Erythroblast (primary cell): ENCODE results near the gene ZC3H7B.

Experiments
- GATA1 ChIP-seq: IDR thresholded peaks from 2 replicates; pipeline ENCODE4 v1.6.1; 2011; ENCODE audit warnings: low read depth, mild to moderate bottlenecking, control low read depth, low read length, moderate library complexity
- POLR2A ChIP-seq: IDR thresholded peaks from 2 replicates; pipeline ENCODE4 v1.6.1; 2011; ENCODE audit warnings: mild to moderate bottlenecking, low read length

DNA sequence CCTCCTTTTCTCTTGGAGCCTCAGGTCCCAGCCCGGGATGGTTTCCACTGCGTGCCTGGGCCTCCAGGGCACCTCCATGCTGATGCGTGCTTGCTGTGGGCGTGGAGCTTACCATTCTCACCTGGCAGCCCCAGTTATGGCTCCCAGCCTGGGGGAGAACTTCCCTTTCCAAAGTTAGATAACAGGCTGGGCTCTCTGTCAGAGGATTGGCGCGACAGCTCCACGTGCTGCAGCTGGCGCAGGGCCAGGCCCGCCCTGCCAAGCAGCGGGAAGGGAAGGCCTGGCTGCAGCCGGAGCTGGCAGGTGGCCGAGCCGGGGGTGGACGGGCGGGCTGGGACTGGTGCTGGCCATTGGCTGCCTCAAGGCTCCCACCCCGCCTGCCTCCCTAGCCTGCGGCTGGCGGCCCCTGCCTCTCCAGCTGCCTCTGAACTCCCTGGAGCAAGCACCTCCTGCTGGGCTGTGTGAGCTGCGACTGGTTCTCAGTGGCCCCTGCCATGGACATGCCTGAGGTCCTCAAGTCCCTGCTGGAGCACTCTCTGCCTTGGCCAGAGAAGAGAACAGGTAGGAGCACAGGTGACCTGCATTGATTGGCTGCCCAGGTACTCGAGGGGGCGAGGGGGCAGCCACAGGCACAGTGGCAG is 65.8 kb downstream of the ZC3H7B start:
- TF ChIP-seq POLR2A (no peak), GATA1 (no peak)
